Natural killer cell (primary cell): ENCODE measurements around the gene PCLO. TPM values are rescaled to one million over a fixed set of nuclear protein-coding genes. Genes with fewer than 3 reads are reported as not detected.
"Not testable (repeated sequence)": the region's sequence is repeated elsewhere in the genome, so short reads cannot be mapped to it uniquely, and the experiment has no call there.

Experiments
- ATAC-seq, 3 donors: fragments of 150-1000 bp in 2 of 3; fragments of 200-7000 bp in 1 of 3; cut with Tn5 transposase; 1 replicate in 1 of 3; 2 replicates in 2 of 3; pipeline ENCODE4 v1.10.0; 2021; ENCODE audit warnings: mild to moderate bottlenecking in 2 of 3, moderate library complexity in 2 of 3
- DNase-seq, 2 donors: peaks; one replicate each; pipeline versions ENCODE4 v3.0.0 to v3.0.0-alpha.2; 2013 to 2021; ENCODE audit warnings: mixed read lengths in 1 of 2
- H3K27ac ChIP-seq: one replicate; pipeline ENCODE4 v1.5.1; 2013; ENCODE audit warnings: mild to moderate bottlenecking, low read length
- H3K27me3 ChIP-seq: one replicate; pipeline ENCODE4 v1.6.1; 2013; ENCODE audit warnings: low read length; ENCODE audit not compliant: control insufficient read depth, insufficient read depth
- H3K36me3 ChIP-seq: one replicate; pipeline ENCODE4 v1.6.1; 2013; ENCODE audit warnings: low read length; ENCODE audit not compliant: control insufficient read depth, insufficient read depth
- H3K4me1 ChIP-seq: one replicate; pipeline ENCODE4 v1.6.1; 2013; ENCODE audit warnings: low read length; ENCODE audit not compliant: control insufficient read depth, insufficient read depth
- H3K4me3 ChIP-seq: one replicate; pipeline ENCODE4 v1.5.1; 2013; ENCODE audit warnings: low read length
- H3K9me3 ChIP-seq: one replicate; pipeline ENCODE4 v1.6.1; 2013; ENCODE audit warnings: low read length; ENCODE audit not compliant: control insufficient read depth, insufficient read depth
- H3K27ac Mint-ChIP-seq, 2 donors: one replicate each; pipeline ENCODE4 v1.8.0; 2022; ENCODE audit warnings: mild to moderate bottlenecking in 2 of 2, mixed read lengths in 2 of 2, moderate library complexity in 1 of 2
- H3K27me3 Mint-ChIP-seq, 2 donors: one replicate each; pipeline ENCODE4 v1.8.0; 2022; ENCODE audit warnings: low read depth in 2 of 2, mixed read lengths in 2 of 2
- H3K36me3 Mint-ChIP-seq: one replicate; pipeline ENCODE4 v1.8.0; 2022; ENCODE audit warnings: mixed read lengths
- H3K4me1 Mint-ChIP-seq, 2 donors: one replicate each; pipeline ENCODE4 v1.8.0; 2022; ENCODE audit warnings: mixed read lengths in 2 of 2
- H3K4me3 Mint-ChIP-seq: one replicate; pipeline ENCODE4 v1.8.0; 2022; ENCODE audit warnings: mild to moderate bottlenecking, moderate library complexity, mixed read lengths
- H3K9me3 Mint-ChIP-seq, 2 donors: one replicate each; pipeline ENCODE4 v1.8.0; 2022; ENCODE audit warnings: mixed read lengths in 2 of 2
- CTCF ChIP-seq: fragments of 200-600 bp; IDR thresholded peaks from one replicate; pipeline ENCODE4 v1.8.0; 2022; ENCODE audit warnings: antibody characterized with exemption
- WGBS: methylation state at CpG from one replicate; pipeline ENCODE4 v1.1.7; 2013; ENCODE audit warnings: missing lambda C conversion rate; ENCODE audit not compliant: insufficient coverage; 5-methylcytosine and 5-hydroxymethylcytosine counted together
- intact Hi-C: fragments of 100-400 bp; cut with micrococcal nuclease; formaldehyde crosslinking; loops from one replicate; pipeline ENCODE4 v1.14.2; 2022
- total RNA-seq, 4 donors: library from RNA; stranded (reverse); fragments of 120-200 nt in 1 of 4; gene quantifications; one replicate each; pipeline versions ENCODE4 v1.2.3 to v1.2.4, GENCODE V29; 2013 to 2022

PCLO gene
- total RNA-seq, 3 donors from 2014 or later (not counting 1 experiment from before 2014, with no cell fraction given): not detected

DNA sequence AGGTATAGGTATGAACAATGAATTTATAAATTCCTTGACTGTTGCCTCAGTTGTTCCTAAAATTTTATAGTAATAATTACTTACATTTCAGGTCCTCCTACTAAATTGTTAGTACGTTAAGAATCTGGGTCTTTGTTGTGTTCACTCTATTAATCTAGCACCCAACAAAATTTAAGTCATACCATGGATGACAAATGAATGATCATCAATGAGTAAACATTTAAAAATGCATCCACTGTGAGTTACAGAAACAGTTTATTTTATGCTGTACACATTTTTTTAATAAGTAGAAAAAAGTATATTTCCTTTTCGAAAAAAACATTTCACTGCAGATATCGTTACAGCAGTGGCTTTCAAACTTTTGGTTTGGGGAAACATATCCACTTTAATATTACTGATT lies 265.2 kb downstream of the PCLO start:
- Histone ChIP-seq H3K9me3 (no peaks in the 10 kb centered on the region), H3K27ac (no peak overlapping the region), H3K4me3 (no peak overlapping the region), H3K27me3 (no peaks in the 10 kb centered on the region), H3K4me1 (no peaks in the 10 kb centered on the region), H3K36me3 (no peaks in the 10 kb centered on the region)
- ATAC-seq (no peak), DNase-seq (no peak)
- intact Hi-C loops: no loop called here
- Mint-ChIP-seq H3K36me3 (peaks cover 7% of the 10 kb centered on the region), H3K27ac (no peak overlapping the region), H3K4me3 (no peak overlapping the region), H3K4me1 (no peaks in the 10 kb centered on the region), H3K9me3 (peaks cover 8% of the 10 kb centered on the region in 2 donors), H3K27me3 (no peaks in the 10 kb centered on the region)
- no peak for TF ChIP-seq CTCF
- WGBS: no CpG with 5 or more reads among the region's 3 CpGs

- H3K36me3 Mint-ChIP-seq, intact Hi-C loops: not testable (repeated sequence)
These were observed 268.3 kb downstream of the PCLO start for GRCh38 chr7:82894341-82894740.

GRCh38 chr7:82886324-82886723 lies 276.4 kb downstream of the PCLO start:
- Histone ChIP-seq H3K27me3 (no peaks in the 10 kb centered on the region), H3K4me1 (no peaks in the 10 kb centered on the region), H3K36me3 (no peaks in the 10 kb centered on the region), H3K4me3 (no peak overlapping the region), H3K27ac (no peak overlapping the region), H3K9me3 (peaks cover 6% of the 10 kb centered on the region)
- DNase-seq: no peak
- ATAC-seq: no peak
- Mint-ChIP-seq H3K36me3 (no peaks in the 10 kb centered on the region), H3K4me3 (no peak overlapping the region), H3K27me3 (no peaks in the 10 kb centered on the region), H3K9me3 (peaks cover 4 to 8% of the 10 kb centered on the region in 2 donors), H3K4me1 (no peaks in the 10 kb centered on the region), H3K27ac (no peak overlapping the region)
- WGBS: no CpG with 5 or more reads among the region's 1 CpG
- no peak for TF ChIP-seq CTCF
- intact Hi-C loops: no loop called here

More at GRCh38 chr7:82894341-82894740, 268.3 kb downstream of the PCLO start:
- H3K27me3 ChIP-seq, H3K4me1 ChIP-seq, H3K4me3 Mint-ChIP-seq, H3K9me3 ChIP-seq, ATAC-seq, H3K27ac ChIP-seq, H3K27me3 Mint-ChIP-seq, H3K9me3 Mint-ChIP-seq, H3K4me1 Mint-ChIP-seq, H3K4me3 ChIP-seq, H3K27ac Mint-ChIP-seq, DNase-seq, H3K36me3 ChIP-seq: not testable (repeated sequence)
- WGBS: 82% methylated on average over 7 of the region's 7 CpGs

DNA sequence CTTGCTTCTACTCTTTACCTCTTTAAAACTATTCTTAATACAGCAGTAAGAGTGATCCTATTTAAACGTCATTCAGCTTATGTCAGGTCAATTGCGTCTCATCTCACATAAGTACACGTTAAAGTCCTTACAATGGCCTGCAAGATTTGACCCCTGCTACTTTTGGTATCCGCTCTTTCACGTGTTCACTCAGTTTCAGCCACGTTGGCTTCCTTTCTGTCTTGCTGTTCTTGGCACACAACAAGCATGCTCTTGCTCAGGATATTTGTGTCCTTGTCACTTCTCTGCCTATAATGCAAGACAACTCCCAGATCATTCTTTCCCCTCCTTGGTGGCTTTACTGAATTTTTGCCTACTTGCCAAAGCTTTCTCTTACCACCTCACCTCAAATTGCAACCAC lies 296.8 kb downstream of the PCLO start:
- no peaks in the 10 kb centered on the region for H3K36me3 ChIP-seq
- intact Hi-C loops: no loop called here
- no peaks in the 10 kb centered on the region for H3K36me3 Mint-ChIP-seq
- no peak for TF ChIP-seq CTCF
- no peak for DNase-seq
- peaks cover 18 to 24% of the 10 kb centered on the region in 2 donors for H3K9me3 Mint-ChIP-seq
- no peak overlapping the region for H3K4me3 ChIP-seq
- no peak overlapping the region for H3K4me3 Mint-ChIP-seq
- H3K9me3 ChIP-seq: no peaks in the 10 kb centered on the region
- no peaks in the 10 kb centered on the region for H3K27me3 ChIP-seq
- ATAC-seq: no peak
- no peaks in the 10 kb centered on the region for H3K4me1 ChIP-seq
- no peaks in the 10 kb centered on the region for H3K4me1 Mint-ChIP-seq
- 84% methylated on average over 6 of the region's 6 CpGs for WGBS
- no peak overlapping the region for H3K27ac Mint-ChIP-seq
- no peak overlapping the region for H3K27ac ChIP-seq
- H3K27me3 Mint-ChIP-seq: no peaks in the 10 kb centered on the region
